GM21528 (cell line): Measurements from ENCODE around the gene CNTNAP1.
"Not testable (repeated sequence)": the region's sequence is repeated elsewhere in the genome, so short reads cannot be mapped to it uniquely, and the experiment has no call there.

Source experiments
- ATAC-seq: cut with Tn5 transposase; IDR thresholded peaks from one replicate; pipeline ENCODE4 v1.9.1; 2021; ENCODE audit warnings: mild to moderate bottlenecking, moderate library complexity; ENCODE audit not compliant: unreplicated experiment, low FRiP score

Gene CNTNAP1

GRCh38 chr17:42681976-42682721 is at the start of gene CNTNAP1:
Gene CNTNAP1, plus strand, starts transcription at chr17:42682531. Its CDS starts 299 bp downstream, at chr17:42682830.
- ATAC-seq: no peak

DNA sequence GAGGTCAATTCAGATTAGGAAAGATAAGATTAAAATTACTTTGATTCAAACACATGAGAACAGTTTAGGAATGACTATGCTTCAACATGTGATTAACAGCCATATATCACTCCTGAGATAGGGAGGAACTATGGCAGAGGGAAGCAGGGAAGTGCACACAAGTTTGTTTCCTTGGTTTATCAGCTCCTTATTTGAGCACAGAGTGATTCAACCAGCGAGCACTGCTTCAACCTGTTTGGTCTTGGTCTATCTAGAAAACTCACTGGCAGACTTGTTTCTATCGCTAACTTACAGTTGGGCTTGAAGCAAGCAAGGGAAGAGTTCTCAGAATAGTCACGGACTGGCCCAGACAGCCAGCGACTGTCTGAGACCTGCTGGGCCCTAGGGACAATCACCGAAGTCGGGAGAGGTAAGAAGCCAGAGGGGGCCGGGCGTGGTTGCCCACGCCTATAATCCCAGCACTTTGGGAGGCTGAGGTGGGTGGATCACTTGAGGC is 49.3 kb upstream of the CNTNAP1 start:
- no peak for ATAC-seq

DNA sequence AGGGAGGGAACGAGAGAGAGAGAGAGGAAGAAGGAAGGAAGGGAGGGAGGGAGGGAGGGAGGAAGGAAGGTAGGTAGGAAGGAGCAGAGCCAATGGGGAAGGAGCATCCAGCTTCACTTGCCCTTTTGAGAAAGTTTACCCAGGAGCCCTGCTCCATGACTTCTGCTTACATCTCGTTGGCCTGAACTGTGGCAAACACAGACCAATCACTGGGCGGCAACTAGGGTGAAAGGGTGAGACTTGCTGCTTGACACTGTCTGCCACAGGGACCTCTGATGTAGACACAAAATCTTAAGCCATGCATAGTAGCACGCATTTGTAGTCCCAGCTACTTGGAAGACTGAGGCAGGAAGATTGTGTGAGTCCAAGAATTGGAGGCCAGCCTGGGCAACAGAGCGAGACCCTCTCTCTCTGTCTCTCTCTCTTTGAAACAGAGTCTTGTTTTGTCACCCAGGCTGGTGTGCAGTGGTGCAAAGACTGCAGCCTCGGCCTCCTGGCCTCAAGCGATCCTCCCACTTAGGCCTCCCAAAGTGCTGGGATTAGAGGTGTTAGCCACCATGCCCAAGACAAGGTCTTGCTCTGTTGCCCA is 42.7 kb upstream of the CNTNAP1 start:
- no peak for ATAC-seq

DNA sequence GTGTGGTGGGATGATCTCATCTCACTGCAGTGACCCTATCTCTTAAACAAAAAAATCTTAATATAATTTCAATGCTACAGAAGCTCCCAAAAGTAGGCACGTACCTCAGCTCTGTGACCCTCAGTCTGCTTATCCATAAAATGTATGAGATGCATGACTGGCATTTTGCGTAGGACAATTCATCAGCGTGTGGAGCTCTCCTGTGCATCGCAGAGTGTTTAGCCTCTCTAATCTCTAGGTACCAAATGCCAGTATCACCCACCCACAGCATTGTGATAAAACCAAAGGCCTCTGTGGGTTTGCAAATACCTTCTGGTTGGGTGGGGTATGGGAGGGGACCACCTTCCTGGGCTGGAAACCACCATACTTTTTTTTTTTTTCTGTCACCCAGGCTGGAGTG is 42.2 kb upstream of the CNTNAP1 start:
- ATAC-seq: no peak

- ATAC-seq: no peak
Measured at GRCh38 chr17:42642336-42642735, 40.0 kb upstream of the CNTNAP1 start.

- no peak for ATAC-seq
Measured at GRCh38 chr17:42647778-42648177, 34.6 kb upstream of the CNTNAP1 start.

DNA sequence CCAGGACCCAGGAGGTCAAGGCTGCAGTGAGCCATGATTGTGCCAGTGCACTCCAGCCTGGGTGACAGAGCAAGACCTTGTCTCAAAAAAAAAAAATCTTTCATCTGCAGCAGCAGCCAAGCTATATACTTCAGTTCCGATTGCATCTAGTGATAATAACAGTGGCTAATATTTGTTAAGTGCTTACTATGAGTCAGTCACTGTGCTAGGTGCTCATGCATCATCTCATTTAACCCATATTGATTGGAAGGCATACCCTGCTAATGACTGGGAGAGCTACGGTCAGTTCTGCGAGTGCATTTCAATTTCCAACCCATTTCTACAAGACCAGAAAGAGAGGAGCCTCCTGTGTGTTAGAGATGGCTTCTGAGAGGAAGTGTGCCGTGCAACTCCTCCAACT is 30.9 kb upstream of the CNTNAP1 start:
- ATAC-seq: no peak

DNA sequence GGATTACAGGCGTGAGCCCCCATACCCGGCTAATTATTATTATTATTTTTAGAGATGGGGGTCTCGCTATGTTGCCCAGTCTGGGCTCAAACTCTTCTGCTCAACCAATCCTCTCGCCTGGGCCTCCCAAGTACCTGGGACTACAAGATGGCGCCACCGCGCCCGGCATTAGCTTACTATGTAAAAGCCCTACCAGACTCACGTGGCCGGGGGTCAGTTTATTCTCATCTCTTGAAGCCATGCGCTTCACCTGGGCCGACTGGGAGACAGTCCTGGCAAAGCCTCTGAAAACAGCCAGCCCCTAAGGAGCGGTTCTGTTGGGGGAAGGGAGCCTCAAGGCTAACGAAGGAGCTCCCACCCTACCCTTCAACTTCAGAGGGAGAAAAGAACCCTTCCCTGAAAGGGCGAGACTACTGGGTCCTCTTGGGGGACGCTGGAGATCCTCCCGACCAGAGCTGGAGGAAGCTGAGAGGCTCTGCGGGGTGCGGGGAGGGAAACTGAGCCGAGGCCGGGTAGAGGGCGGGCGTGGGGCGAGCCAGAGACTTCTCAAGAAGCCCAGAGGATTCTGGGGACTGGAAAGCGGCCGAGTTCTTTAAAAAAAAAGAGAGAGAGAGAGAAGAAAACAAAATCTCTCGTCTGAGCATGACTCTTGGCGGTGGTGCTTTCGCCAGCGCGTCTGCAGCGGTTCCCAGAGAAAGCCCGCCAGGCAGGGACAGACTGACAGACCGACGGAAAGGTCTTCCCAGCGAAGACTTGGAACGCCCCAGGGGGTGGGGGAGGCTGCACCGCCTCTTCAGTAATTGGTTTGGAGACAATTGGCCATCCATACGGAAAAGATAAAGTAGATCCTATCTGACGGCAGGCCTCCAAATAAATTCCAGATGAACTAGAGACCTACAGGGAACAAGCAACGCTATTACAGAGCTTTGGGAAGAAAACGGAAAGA is 28.9 kb upstream of the CNTNAP1 start:
- no peak for ATAC-seq

GRCh38 chr17:42655528-42655927 is 26.8 kb upstream of the CNTNAP1 start:
- no peak for ATAC-seq

DNA sequence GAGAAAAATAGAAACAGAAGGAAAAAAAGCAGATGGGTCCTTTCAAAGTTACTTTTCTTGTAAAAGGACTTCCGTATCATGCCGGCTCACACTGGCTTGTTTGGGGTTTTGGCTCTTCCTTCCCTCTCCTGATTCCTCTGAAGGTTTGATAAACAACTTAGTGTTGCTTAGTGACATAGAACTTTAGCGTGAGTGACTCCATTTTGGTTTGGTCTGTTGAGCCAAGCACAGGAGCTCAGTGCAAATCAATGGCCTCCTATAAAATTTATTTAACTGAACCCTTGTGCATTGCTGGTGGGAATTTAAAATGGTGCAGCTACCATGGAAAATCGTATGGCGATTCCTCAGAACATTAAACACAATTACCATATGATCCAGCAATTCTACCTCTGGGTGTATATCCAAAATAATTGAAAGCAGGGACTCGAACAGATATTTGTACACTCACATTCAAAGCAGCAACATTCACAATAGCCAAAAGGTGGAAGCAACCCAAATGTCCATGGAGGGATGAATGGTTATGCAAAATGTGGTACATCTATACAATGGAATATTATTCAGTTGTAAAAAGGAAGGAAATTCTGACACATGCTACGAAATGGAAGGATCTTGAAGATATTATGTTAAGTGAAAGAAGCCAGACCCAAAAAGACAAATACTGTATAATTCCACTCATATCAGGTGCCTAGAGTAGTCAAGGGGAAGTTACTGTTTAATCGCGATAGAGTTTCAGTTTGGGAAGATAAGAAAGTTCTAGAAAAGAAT is 24.3 kb upstream of the CNTNAP1 start:
- ATAC-seq: no peak

- ATAC-seq: no peak
Measured at GRCh38 chr17:42659079-42659931, 23.0 kb upstream of the CNTNAP1 start, which contains the start of gene TUBG2. Gene TUBG2, plus strand, starts transcription at chr17:42659284. Its CDS starts 220 bp downstream, at chr17:42659504.

DNA sequence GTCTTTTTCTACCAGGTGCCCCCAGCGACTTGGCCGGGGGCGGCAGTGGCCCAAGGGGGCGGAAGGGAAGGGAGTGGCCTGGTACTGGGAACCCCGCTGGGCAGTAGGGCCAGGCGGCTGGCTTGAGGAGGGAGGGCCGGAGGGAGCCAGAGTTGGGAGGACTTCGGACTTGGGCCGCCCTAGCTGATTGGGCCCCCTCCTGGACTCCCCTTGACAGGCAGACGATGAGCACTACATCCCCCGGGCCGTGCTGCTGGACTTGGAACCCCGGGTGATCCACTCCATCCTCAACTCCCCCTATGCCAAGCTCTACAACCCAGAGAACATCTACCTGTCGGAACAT is 22.4 kb upstream of the CNTNAP1 start:
- not testable (repeated sequence) for ATAC-seq

- ATAC-seq: no peak
Measured at GRCh38 chr17:42660692-42661345, 21.5 kb upstream of the CNTNAP1 start.

- no peak for ATAC-seq
Measured at GRCh38 chr17:42665581-42666001, 16.7 kb upstream of the CNTNAP1 start.

- not testable (repeated sequence) for ATAC-seq
Measured at GRCh38 chr17:42666126-42666525, 16.2 kb upstream of the CNTNAP1 start.

DNA sequence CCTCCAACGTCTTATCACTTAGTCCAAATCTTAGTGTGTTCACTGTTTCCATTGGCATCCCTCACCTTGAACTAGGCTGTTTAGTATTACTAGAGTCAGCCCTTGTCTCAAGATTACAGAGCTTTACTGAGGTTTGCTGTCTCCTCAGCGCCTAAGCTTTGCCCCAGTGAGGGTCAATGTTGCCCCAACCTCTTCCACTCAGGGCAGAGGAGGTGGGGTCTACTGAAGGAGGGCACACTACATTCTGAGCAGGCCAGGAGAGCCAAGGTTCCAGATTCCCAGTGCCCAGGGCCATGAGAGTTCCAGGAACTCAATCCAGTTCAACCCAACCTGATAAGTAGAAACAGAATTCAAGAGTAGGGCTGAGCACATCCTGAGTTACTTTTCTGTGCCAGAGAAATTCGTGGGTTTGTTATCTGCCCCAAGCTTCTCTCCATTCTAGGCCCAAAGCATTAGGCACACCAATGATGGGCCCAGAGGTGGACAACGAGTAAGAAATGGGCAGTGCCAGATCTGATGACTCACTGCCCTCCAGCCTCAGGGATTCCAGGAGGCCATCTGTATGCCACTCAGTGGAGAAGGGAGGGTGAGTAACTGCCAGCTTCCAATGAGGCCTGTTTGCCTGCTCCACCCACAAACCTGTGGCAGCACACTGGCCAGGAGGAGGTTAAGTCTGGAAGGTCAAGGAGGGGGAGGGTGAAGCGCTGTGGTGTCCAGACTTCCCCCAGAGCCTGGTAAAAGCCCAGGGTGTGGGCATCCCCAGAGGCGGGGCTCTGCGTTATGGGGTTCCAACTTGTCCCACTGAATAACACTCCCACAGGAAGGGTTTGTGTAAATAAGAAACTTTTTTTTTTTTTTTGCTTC is 15.0 kb upstream of the CNTNAP1 start:
- no peak for ATAC-seq

DNA sequence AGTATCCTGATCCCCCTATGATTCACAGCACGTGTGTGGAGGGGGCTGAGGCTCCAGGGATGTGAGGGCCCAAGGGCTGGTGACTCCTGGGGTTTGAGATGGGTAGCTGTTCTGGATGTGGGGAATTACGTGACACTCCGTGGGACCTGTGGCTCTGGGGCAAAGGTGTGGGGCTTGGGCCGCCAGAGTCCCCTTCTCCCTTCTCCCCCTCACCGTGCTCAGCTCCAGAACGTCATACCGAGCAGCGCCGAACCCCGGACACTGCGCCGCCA is 12.7 kb upstream of the CNTNAP1 start:
- ATAC-seq: no peak
